Colonic mucosa (tissue), 4 donors: ENCODE data around the gene HS3ST3A1. TPM values are rescaled to one million over a fixed set of nuclear protein-coding genes. Genes with fewer than 3 reads are reported as not detected.

ENCODE experiments used
- DNase-seq: peaks from one replicate; pipeline ENCODE4 v3.0.0-alpha.2; 2020
- H3K27ac ChIP-seq: fragments of 200-600 bp; one replicate; pipeline ENCODE4 v1.8.0; 2021
- H3K27me3 ChIP-seq: fragments of 200-600 bp; one replicate; pipeline ENCODE4 v1.8.0; 2021
- H3K36me3 ChIP-seq: fragments of 200-600 bp; one replicate; pipeline ENCODE4 v1.8.0; 2021
- H3K4me1 ChIP-seq: fragments of 200-600 bp; one replicate; pipeline ENCODE4 v1.8.0; 2021; ENCODE audit warnings: mild to moderate bottlenecking
- H3K4me3 ChIP-seq: fragments of 200-600 bp; one replicate; pipeline ENCODE4 v1.8.0; 2021
- H3K9ac ChIP-seq, 2 donors: one replicate each; pipeline ENCODE4 v1.7.0; 2013; ENCODE audit warnings: control low read depth in 2 of 2, low read depth in 2 of 2, low read length in 2 of 2
- H3K9me3 ChIP-seq: fragments of 200-600 bp; one replicate; pipeline ENCODE4 v1.8.0; 2021
- CTCF ChIP-seq: fragments of 200-600 bp; IDR thresholded peaks from one replicate; pipeline ENCODE4 v1.8.0; 2022; ENCODE audit warnings: antibody characterized with exemption, mild to moderate bottlenecking
- intact Hi-C: fragments of 100-400 bp; cut with DNase I; formaldehyde crosslinking; loops from one replicate; pipeline ENCODE4 v1.14.1; 2022
- total RNA-seq, 2 donors: library from RNA; stranded (reverse); fragmentation: NEBNext Ultra II Directional in 1 of 2; extraction: Animal tissue kit (Norgen Biotek cat#: 25700) in 1 of 2; gene quantifications; one replicate each; pipeline ENCODE4 v1.2.1, GENCODE V29; 2021
- donor health status: healthy.
- donor health status: DM: no; HTN: no; CAD: no.
- donor health status: DM: no; HTN: no; CAD: no.

Gene HS3ST3A1
- total RNA-seq, 2 donors from 2014 or later = 0.48 to 0.91 TPM

GRCh38 chr17:13491916-13492736 lies 109.6 kb downstream of the HS3ST3A1 start:
- no peaks in the 10 kb centered on the region for H3K27me3 ChIP-seq
- no peaks in the 10 kb centered on the region for H3K4me1 ChIP-seq
- intact Hi-C loops = no loop called here
- no peaks in the 10 kb centered on the region for H3K36me3 ChIP-seq
- no peak overlapping the region for H3K4me3 ChIP-seq
- TF ChIP-seq CTCF = no peak
- no peak for DNase-seq
- no peak overlapping the region for H3K9ac ChIP-seq
- no peak overlapping the region for H3K27ac ChIP-seq
- no peaks in the 10 kb centered on the region for H3K9me3 ChIP-seq

GRCh38 chr17:13491491-13491890 lies 110.2 kb downstream of the HS3ST3A1 start:
- no peak for TF ChIP-seq CTCF

DNA sequence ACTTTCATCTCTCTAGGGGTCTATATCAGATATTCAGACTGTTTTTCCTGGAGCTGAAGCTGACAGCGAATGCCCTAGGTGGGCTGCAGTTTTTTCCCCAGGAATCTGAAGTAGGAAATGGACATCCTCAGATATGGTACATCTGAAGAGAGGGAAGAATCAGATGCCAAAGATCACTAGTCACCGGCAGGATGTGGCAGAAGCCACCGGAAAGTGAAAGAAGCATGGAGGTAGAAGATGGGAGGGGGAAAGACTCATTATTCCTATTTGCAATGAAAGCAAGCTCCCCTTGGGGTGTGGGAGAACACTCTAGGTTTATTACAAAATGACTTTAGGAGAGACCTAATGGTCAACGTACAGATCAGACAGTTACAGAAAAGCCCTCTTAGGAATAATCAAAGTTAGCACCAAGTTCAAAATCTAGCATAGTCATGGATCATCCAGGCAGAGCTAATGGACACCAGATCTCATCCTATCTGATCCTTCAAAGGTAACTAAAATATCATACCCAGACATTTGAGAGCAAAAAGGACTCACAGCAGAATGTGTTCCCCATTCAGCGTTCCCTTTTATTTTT lies 110.7 kb downstream of the HS3ST3A1 start:
- Histone ChIP-seq H3K27me3 (no peaks in the 10 kb centered on the region), H3K36me3 (no peaks in the 10 kb centered on the region), H3K9ac (no peak overlapping the region), H3K4me3 (no peak overlapping the region), H3K4me1 (no peaks in the 10 kb centered on the region), H3K27ac (no peak overlapping the region), H3K9me3 (no peaks in the 10 kb centered on the region)
- no peak for TF ChIP-seq CTCF
- intact Hi-C loops = no loop called here
- DNase-seq = no peak

More at GRCh38 chr17:13491491-13491890, 110.2 kb downstream of the HS3ST3A1 start:
- no peaks in the 10 kb centered on the region for H3K36me3 ChIP-seq
- no peak for DNase-seq
- H3K27me3 ChIP-seq = no peaks in the 10 kb centered on the region
- no peaks in the 10 kb centered on the region for H3K4me1 ChIP-seq
- H3K27ac ChIP-seq = no peak overlapping the region
- intact Hi-C loops = no loop called here
- H3K9me3 ChIP-seq = no peaks in the 10 kb centered on the region
- H3K4me3 ChIP-seq = no peak overlapping the region
- H3K9ac ChIP-seq = no peak overlapping the region

DNA sequence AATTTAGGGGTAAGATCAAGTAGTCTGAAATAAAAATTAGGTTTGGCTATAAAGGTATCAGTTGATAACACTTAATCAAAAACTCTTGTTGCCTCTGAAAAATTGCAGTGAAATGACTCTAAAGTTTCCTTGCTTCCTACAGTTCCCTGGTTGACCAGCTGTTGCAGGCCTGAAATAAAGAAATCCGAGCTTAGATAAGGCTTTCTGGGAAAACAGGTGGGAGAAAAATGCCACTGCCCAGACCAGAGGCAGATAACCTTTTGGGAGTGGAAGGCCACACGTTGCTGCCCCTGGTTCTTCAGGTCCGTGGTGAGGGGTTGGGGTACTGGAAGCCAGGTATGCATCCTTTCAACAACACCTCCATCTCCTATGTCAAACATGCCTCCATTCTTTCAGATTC lies 111.3 kb downstream of the HS3ST3A1 start:
- Histone ChIP-seq H3K27ac (no peak overlapping the region), H3K9me3 (no peaks in the 10 kb centered on the region), H3K4me3 (no peak overlapping the region), H3K4me1 (no peaks in the 10 kb centered on the region), H3K9ac (no peak overlapping the region), H3K36me3 (no peaks in the 10 kb centered on the region), H3K27me3 (no peaks in the 10 kb centered on the region)
- no peak for TF ChIP-seq CTCF
- no peak for DNase-seq
- intact Hi-C loops = no loop called here

DNA sequence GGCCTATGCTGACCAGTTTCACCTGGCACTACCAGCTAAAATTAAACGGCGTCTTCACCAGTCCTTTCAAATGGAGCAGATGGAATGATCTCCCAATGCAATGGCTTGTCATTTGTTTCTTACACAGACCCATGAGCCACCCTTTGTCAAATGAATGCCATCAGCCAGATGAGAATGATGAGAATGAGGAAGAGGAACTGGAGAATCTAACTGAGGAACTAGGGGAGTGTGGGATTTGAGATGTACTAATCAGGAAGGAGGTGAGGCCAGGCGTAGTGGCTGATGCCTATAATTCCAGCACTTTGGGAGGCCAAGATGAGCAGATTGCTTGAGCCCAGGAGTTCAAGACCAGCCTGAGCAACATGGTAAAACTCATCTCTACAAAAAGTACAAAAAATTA lies 116.4 kb downstream of the HS3ST3A1 start:
- H3K4me3 ChIP-seq = no peak overlapping the region
- intact Hi-C loops = no loop called here
- H3K9me3 ChIP-seq = no peaks in the 10 kb centered on the region
- DNase-seq = no peak
- no peak overlapping the region for H3K9ac ChIP-seq
- H3K27ac ChIP-seq = no peak overlapping the region
- no peaks in the 10 kb centered on the region for H3K36me3 ChIP-seq
- no peaks in the 10 kb centered on the region for H3K4me1 ChIP-seq
- H3K27me3 ChIP-seq = no peaks in the 10 kb centered on the region
- no peak for TF ChIP-seq CTCF
